WTC11 (cell line): Measurements from ENCODE around the gene NTSR1. TPM values are rescaled to one million over a fixed set of nuclear protein-coding genes. Genes with fewer than 3 reads are reported as not detected.
A peak's percentile ranks its signal among the peaks of the same experiment; 100 is the strongest.

Experiments used
- ATAC-seq: fragments of 200-7000 bp; cut with Tn5 transposase; 2 replicates; pipeline ENCODE4 v1.10.0; 2021; ENCODE audit warnings: mild to moderate bottlenecking, moderate library complexity
- CTCF ChIA-PET: fragments of 300-600 bp; sonication (Branson Sonifier 250); formaldehyde crosslinking; loops from one replicate; lab custom pipeline; 2021; ENCODE audit warnings: antibody characterized with exemption; lab: Charles Lee
- POLR2A ChIA-PET: fragments of 350-600 bp; sonication (Branson Sonifier 250); formaldehyde crosslinking; loops from one replicate; lab custom pipeline; 2021; ENCODE audit warnings: antibody characterized with exemption; lab: Charles Lee
- DNase-seq: peaks from one replicate; pipeline ENCODE4 v3.0.0; 2021; ENCODE audit warnings: low spot score
- H3K27ac Mint-ChIP-seq: 2 replicates; pipeline ENCODE4 v1.8.0; 2021; ENCODE audit warnings: mixed read lengths
- H3K27me3 Mint-ChIP-seq: 2 replicates; pipeline ENCODE4 v1.8.0; 2021; ENCODE audit warnings: low read depth, mild to moderate bottlenecking, moderate library complexity, mixed read lengths
- H3K36me3 Mint-ChIP-seq: 2 replicates; pipeline ENCODE4 v1.8.0; 2021; ENCODE audit warnings: mixed read lengths
- H3K4me1 Mint-ChIP-seq: 2 replicates; pipeline ENCODE4 v1.8.0; 2022; ENCODE audit warnings: mixed read lengths
- H3K4me3 Mint-ChIP-seq: 2 replicates; pipeline ENCODE4 v1.8.0; 2021; ENCODE audit warnings: mild to moderate bottlenecking, moderate library complexity, mixed read lengths
- H3K9me3 Mint-ChIP-seq: 2 replicates; pipeline ENCODE4 v1.8.0; 2021; ENCODE audit warnings: mixed read lengths
- CTCF ChIP-seq: fragments of 200-600 bp; IDR thresholded peaks from 2 replicates; pipeline ENCODE4 v1.8.0; 2022; ENCODE audit warnings: antibody characterized with exemption
- ESRRA ChIP-seq: sonication (generic); formaldehyde crosslinking; IDR thresholded peaks from 2 replicates; pipeline ENCODE4 v1.8.1; 2022; ENCODE audit warnings: mild to moderate bottlenecking, missing genetic modification reagents, borderline replicate concordance
- GTF2I ChIP-seq: fragments of 250-450 bp; sonication (Bioruptor Pico); conservative IDR thresholded peaks from 2 replicates; pipeline ENCODE4 v1.4.0; 2021; ENCODE audit warnings: mild to moderate bottlenecking
- HMGXB4 ChIP-seq: sonication (generic); formaldehyde crosslinking; IDR thresholded peaks from 2 replicates; pipeline ENCODE4 v1.8.1; 2023; ENCODE audit warnings: mild to moderate bottlenecking, moderate library complexity, missing genetic modification reagents
- IRF2 ChIP-seq: sonication (generic); formaldehyde crosslinking; IDR thresholded peaks from 2 replicates; pipeline ENCODE4 v1.8.0; 2022; ENCODE audit warnings: low read depth, missing genetic modification reagents, borderline replicate concordance
- MYBL2 ChIP-seq: sonication (generic); formaldehyde crosslinking; IDR thresholded peaks from 2 replicates; pipeline ENCODE4 v1.8.1; 2023; ENCODE audit warnings: mild to moderate bottlenecking, moderate library complexity, missing genetic modification reagents
- NFE2L1 ChIP-seq: sonication (generic); formaldehyde crosslinking; IDR thresholded peaks from 2 replicates; pipeline ENCODE4 v1.8.1; 2023; ENCODE audit warnings: missing genetic modification reagents
- OVOL2 ChIP-seq: fragments of 250-450 bp; sonication (Bioruptor Pico); IDR thresholded peaks from 2 replicates; pipeline ENCODE4 v1.9.0; 2021; ENCODE audit warnings: mild to moderate bottlenecking, borderline replicate concordance
- RORB ChIP-seq: fragments of 250-450 bp; sonication (Bioruptor Pico); IDR thresholded peaks from 2 replicates; pipeline ENCODE4 v1.9.0; 2021; ENCODE audit warnings: mild to moderate bottlenecking
- TCF7 ChIP-seq: sonication (generic); formaldehyde crosslinking; IDR thresholded peaks from 2 replicates; pipeline ENCODE4 v1.8.0; 2022; ENCODE audit warnings: mild to moderate bottlenecking, low read depth, missing genetic modification reagents, moderate library complexity
- TEAD4 ChIP-seq: sonication (generic); formaldehyde crosslinking; IDR thresholded peaks from 2 replicates; pipeline ENCODE4 v1.8.0; 2022; ENCODE audit warnings: mild to moderate bottlenecking, missing genetic modification reagents
- ZNF219 ChIP-seq: sonication (generic); formaldehyde crosslinking; IDR thresholded peaks from 2 replicates; pipeline ENCODE4 v1.8.0; 2023; ENCODE audit warnings: missing genetic modification reagents, mild to moderate bottlenecking, borderline replicate concordance
- ZNF232 ChIP-seq: sonication (generic); formaldehyde crosslinking; IDR thresholded peaks from 2 replicates; pipeline ENCODE4 v1.8.0; 2022; ENCODE audit warnings: mild to moderate bottlenecking, missing genetic modification reagents
- ZNF317 ChIP-seq: sonication (generic); formaldehyde crosslinking; IDR thresholded peaks from 2 replicates; pipeline ENCODE4 v1.8.1; 2023; ENCODE audit warnings: low read depth, mild to moderate bottlenecking, moderate library complexity, missing genetic modification reagents, borderline replicate concordance
- ZNF512 ChIP-seq: sonication (generic); formaldehyde crosslinking; IDR thresholded peaks from 2 replicates; pipeline ENCODE4 v1.8.1; 2022; ENCODE audit warnings: missing genetic modification reagents, borderline replicate concordance
- total RNA-seq: library from RNA; stranded (reverse); gene quantifications from 3 replicates; pipeline ENCODE4 v1.2.3, GENCODE V29; 2021
- TF ChIP-seq, protein P1 (sequence below): fragments of 250-450 bp; sonication (Bioruptor Pico); IDR thresholded peaks from 2 replicates; pipeline ENCODE4 v1.8.0; 2021; ENCODE audit warnings: mild to moderate bottlenecking
- TF ChIP-seq, protein P2 (sequence below): sonication (generic); formaldehyde crosslinking; IDR thresholded peaks from 2 replicates; pipeline ENCODE4 v1.8.1; 2023; ENCODE audit warnings: mild to moderate bottlenecking, missing genetic modification reagents
- TF ChIP-seq, protein P3 (sequence below): sonication (generic); formaldehyde crosslinking; conservative IDR thresholded peaks from 2 replicates; pipeline ENCODE4 v1.8.1; 2022; ENCODE audit warnings: mild to moderate bottlenecking, missing genetic modification reagents
- TF ChIP-seq, protein P4 (sequence below): sonication (generic); formaldehyde crosslinking; IDR thresholded peaks from 2 replicates; pipeline ENCODE4 v1.8.0; 2022; ENCODE audit warnings: mild to moderate bottlenecking, missing genetic modification reagents

The NTSR1 gene
- total RNA-seq, 1 experiment from 2014 or later: 0.63 TPM

- H3K9me3 Mint-ChIP-seq: no peaks in the 10 kb centered on the region
- peaks cover 11% of the 10 kb centered on the region for H3K4me1 Mint-ChIP-seq
- CTCF ChIA-PET: interaction anchor here (0.6 to 2.9 kb wide), 10 partner anchors 8 to 252 kb away, joined by 3 to 17 read pairs (median 6); partner anchors contain the start of genes COL9A3 and MRGBP
- ATAC-seq: peak; percentile 73
- TF ChIP-seq GTF2I (CRISPR knock-in tag): no peak
- TF ChIP-seq, protein P1, sequence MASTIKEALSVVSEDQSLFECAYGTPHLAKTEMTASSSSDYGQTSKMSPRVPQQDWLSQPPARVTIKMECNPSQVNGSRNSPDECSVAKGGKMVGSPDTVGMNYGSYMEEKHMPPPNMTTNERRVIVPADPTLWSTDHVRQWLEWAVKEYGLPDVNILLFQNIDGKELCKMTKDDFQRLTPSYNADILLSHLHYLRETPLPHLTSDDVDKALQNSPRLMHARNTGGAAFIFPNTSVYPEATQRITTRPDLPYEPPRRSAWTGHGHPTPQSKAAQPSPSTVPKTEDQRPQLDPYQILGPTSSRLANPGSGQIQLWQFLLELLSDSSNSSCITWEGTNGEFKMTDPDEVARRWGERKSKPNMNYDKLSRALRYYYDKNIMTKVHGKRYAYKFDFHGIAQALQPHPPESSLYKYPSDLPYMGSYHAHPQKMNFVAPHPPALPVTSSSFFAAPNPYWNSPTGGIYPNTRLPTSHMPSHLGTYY (CRISPR knock-in tag): no peak
- no peak for TF ChIP-seq ZNF317
- peak; percentile 89 for TF ChIP-seq CTCF
- no peak for TF ChIP-seq TCF7
- no peak for TF ChIP-seq MYBL2
- TF ChIP-seq, all 79 proteins: peak for 1
- peaks cover 7% of the 10 kb centered on the region; the same call in 1 of the 2 replicates for H3K27me3 Mint-ChIP-seq
- peaks cover 3% of the 10 kb centered on the region; the same call in 1 of the 2 replicates for H3K36me3 Mint-ChIP-seq
- 0 out of 2 replicates have a peak overlapping the region, but pooled peaks have one; percentile 45 for H3K27ac Mint-ChIP-seq
- DNase-seq: peak; percentile 88
- no peak overlapping the region for H3K4me3 Mint-ChIP-seq
- POLR2A ChIA-PET: no interaction called here
These were observed 99.7 kb downstream of the NTSR1 start for GRCh38 chr20:62808211-62808865.

GRCh38 chr20:62809530-62810428, 101.1 kb downstream of the NTSR1 start:
- DNase-seq (no peak), ATAC-seq (no peak)
- CTCF ChIA-PET: interaction anchor here (0.6 to 2.9 kb wide), 6 partner anchors 13 to 325 kb away, joined by 3 to 17 read pairs (median 4); partner anchors contain the start of gene MRGBP
- TF ChIP-seq ESRRA: no peak
- no peak for TF ChIP-seq TCF7
- no peak for TF ChIP-seq TEAD4 (CRISPR knock-in tag)
- TF ChIP-seq, protein P2, sequence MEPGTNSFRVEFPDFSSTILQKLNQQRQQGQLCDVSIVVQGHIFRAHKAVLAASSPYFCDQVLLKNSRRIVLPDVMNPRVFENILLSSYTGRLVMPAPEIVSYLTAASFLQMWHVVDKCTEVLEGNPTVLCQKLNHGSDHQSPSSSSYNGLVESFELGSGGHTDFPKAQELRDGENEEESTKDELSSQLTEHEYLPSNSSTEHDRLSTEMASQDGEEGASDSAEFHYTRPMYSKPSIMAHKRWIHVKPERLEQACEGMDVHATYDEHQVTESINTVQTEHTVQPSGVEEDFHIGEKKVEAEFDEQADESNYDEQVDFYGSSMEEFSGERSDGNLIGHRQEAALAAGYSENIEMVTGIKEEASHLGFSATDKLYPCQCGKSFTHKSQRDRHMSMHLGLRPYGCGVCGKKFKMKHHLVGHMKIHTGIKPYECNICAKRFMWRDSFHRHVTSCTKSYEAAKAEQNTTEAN (CRISPR knock-in tag): no peak
- no peak for TF ChIP-seq ZNF219
- Mint-ChIP-seq H3K36me3 (peaks cover 3% of the 10 kb centered on the region; the same call in 1 of the 2 replicates), H3K9me3 (no peaks in the 10 kb centered on the region), H3K4me3 (no peak overlapping the region), H3K4me1 (peaks cover 6% of the 10 kb centered on the region), H3K27ac (no peak overlapping the region), H3K27me3 (no peaks in the 10 kb centered on the region)
- POLR2A ChIA-PET: no interaction called here

DNA sequence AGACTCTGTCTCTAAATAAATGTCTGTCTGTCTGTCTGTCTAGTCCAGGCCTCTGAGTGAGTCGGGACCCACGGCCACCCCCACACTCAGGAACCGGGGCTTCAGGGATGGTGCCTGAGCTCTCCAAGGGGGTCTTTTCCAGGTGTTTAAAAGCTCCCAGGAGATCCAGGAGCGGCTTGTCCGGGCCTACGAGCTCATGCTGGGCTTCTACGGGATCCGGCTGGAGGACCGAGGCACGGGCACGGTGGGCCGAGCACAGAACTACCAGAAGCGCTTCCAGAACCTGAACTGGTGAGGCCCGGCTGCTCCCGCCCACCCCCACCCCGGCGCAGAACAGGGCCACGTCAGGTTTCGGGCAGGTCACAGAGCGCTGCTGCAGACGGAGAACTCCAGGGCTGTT, 102.7 kb downstream of the NTSR1 start:
- no peak for ATAC-seq
- H3K4me3 Mint-ChIP-seq: no peak overlapping the region
- H3K36me3 Mint-ChIP-seq: peaks cover 3% of the 10 kb centered on the region; the same call in 1 of the 2 replicates
- no peak for DNase-seq
- peaks cover 12% of the 10 kb centered on the region for H3K4me1 Mint-ChIP-seq
- H3K9me3 Mint-ChIP-seq: no peaks in the 10 kb centered on the region
- ChIA-PET CTCF (interaction anchor here (1.2 kb wide), 1 partner anchor 11 kb away, joined by 5 read pairs; no protein-coding TSS in a partner anchor), POLR2A (no interaction called here)
- H3K27ac Mint-ChIP-seq: no peak overlapping the region
- H3K27me3 Mint-ChIP-seq: no peaks in the 10 kb centered on the region
- TF ChIP-seq ZNF232 (CRISPR knock-in tag) (no peak), RORB (CRISPR knock-in tag) (no peak), NFE2L1 (CRISPR knock-in tag) (no peak), OVOL2 (no peak), TEAD4 (CRISPR knock-in tag) (no peak), ZNF512 (no peak), IRF2 (CRISPR knock-in tag) (no peak), HMGXB4 (CRISPR knock-in tag) (no peak)
- TF ChIP-seq, protein P3, sequence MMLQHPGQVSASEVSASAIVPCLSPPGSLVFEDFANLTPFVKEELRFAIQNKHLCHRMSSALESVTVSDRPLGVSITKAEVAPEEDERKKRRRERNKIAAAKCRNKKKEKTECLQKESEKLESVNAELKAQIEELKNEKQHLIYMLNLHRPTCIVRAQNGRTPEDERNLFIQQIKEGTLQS (CRISPR knock-in tag): no peak
- TF ChIP-seq, protein P2 (CRISPR knock-in tag): no peak
- TF ChIP-seq, protein P4, sequence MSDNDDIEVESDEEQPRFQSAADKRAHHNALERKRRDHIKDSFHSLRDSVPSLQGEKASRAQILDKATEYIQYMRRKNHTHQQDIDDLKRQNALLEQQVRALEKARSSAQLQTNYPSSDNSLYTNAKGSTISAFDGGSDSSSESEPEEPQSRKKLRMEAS (CRISPR knock-in tag): no peak
